Upper lobe of left lung (tissue), 6 donors: ENCODE measurements around the gene MRFAP1. TPM values are rescaled to one million over a fixed set of nuclear protein-coding genes. Genes with fewer than 3 reads are reported as not detected.

Experiments
- ATAC-seq, 2 donors: fragments of 200-7000 bp; cut with Tn5 transposase; one replicate each; pipeline ENCODE4 v1.9.1; 2022; ENCODE audit warnings: mild to moderate bottlenecking in 2 of 2, moderate library complexity in 2 of 2; ENCODE audit not compliant: low FRiP score in 2 of 2
- DNase-seq, 2 donors: peaks; one replicate each; pipeline ENCODE4 v3.0.0-alpha.2; 2019 to 2020
- H3K27ac ChIP-seq, 4 donors: fragments of 200-600 bp; sonication (generic); one replicate each; pipeline ENCODE4 v1.5.1; 2016 to 2019
- H3K27me3 ChIP-seq, 4 donors: fragments of 200-600 bp; sonication (generic); one replicate each; pipeline ENCODE4 v1.5.1; 2017 to 2019
- H3K36me3 ChIP-seq, 4 donors: fragments of 200-600 bp; sonication (generic); one replicate each; pipeline ENCODE4 v1.5.1; 2016 to 2019
- H3K4me1 ChIP-seq, 4 donors: fragments of 200-600 bp; sonication (generic); one replicate each; pipeline ENCODE4 v1.5.1; 2018 to 2019
- H3K4me3 ChIP-seq, 4 donors: fragments of 200-600 bp; sonication (generic); one replicate each; pipeline ENCODE4 v1.5.1; 2017 to 2019; ENCODE audit warnings: mild to moderate bottlenecking in 2 of 4, moderate library complexity in 1 of 4
- H3K9me3 ChIP-seq, 4 donors: fragments of 200-600 bp; sonication (generic); one replicate each; pipeline ENCODE4 v1.5.1; 2018 to 2019
- EP300 ChIP-seq, 4 donors: sonication (generic); formaldehyde crosslinking; IDR thresholded peaks; one replicate each; pipeline ENCODE4 v1.5.1; 2017; ENCODE audit warnings: antibody characterized with exemption in 4 of 4, control low read depth in 2 of 4
- POLR2A ChIP-seq, 4 donors: fragments of 450-650 bp; IDR thresholded peaks; one replicate each; pipeline ENCODE4 v1.5.1; 2016 to 2017; ENCODE audit warnings: antibody characterized with exemption in 4 of 4, mild to moderate bottlenecking in 2 of 4
- POLR2AphosphoS5 ChIP-seq, 2 donors: sonication (generic); formaldehyde crosslinking; IDR thresholded peaks; one replicate each; pipeline ENCODE4 v1.5.1; 2017; ENCODE audit warnings: antibody characterized with exemption in 2 of 2
- WGBS, 2 donors: methylation state at CpG; one replicate each; pipeline ENCODE4 v1.1.5; 2017 to 2018; 5-methylcytosine and 5-hydroxymethylcytosine counted together
- total RNA-seq, 6 donors: library from RNA; depleted of rRNA in 4 of 6; stranded (reverse); fragments of >200 nt in 4 of 6; gene quantifications; one replicate each; pipeline versions ENCODE4 v1.1.0 to v1.2.1, GENCODE V29; 2016 to 2021
- TF ChIP-seq, protein P1 (sequence below), 6 experiments: fragments of 450-650 bp in 4 of 6; fragments of 200-600 bp in 2 of 6; sonication (generic) in 2 of 6; IDR thresholded peaks; one replicate each; pipeline ENCODE4 v1.5.1; 2016 to 2019; ENCODE audit warnings: antibody characterized with exemption in 6 of 6
- donor health status: DM: no; HTN: no; CAD: no; lungs with moderate emphysema.
- donor health status: DM: no; HTN: yes; CAD: no; lungs with severe emphysema.

MRFAP1 gene
- total RNA-seq, 6 donors from 2014 or later, result 129 to 256 (median 220) TPM

DNA sequence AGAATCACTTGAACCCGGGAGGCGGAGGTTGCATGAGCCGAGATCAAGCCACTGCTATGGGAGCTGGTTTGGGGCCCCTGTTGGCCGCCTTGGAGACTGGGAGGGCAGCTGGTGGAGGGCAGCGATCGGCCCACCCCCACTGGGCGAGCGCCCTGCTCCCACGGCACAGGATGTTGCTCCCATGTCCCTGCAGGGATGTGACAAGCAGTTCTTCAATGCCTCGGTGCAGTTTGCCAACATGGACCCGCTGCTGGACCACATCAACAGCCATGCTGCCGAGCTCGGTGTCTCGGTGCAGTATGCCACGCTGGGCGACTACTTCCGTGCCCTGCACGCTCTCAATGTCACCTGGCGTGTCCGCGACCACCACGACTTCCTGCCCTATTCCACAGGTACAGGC is 46.1 kb upstream of the MRFAP1 start:
- ATAC-seq (no peak), DNase-seq (no peak)
- H3K27ac ChIP-seq, result no peak overlapping the region
- TF ChIP-seq EP300 (IDR thresholded peaks at IDR 0.05) (no peak), POLR2A (IDR thresholded peaks at IDR 0.05) (no peak), POLR2AphosphoS5 (IDR thresholded peaks at IDR 0.05) (no peak)
- TF ChIP-seq, protein P1, sequence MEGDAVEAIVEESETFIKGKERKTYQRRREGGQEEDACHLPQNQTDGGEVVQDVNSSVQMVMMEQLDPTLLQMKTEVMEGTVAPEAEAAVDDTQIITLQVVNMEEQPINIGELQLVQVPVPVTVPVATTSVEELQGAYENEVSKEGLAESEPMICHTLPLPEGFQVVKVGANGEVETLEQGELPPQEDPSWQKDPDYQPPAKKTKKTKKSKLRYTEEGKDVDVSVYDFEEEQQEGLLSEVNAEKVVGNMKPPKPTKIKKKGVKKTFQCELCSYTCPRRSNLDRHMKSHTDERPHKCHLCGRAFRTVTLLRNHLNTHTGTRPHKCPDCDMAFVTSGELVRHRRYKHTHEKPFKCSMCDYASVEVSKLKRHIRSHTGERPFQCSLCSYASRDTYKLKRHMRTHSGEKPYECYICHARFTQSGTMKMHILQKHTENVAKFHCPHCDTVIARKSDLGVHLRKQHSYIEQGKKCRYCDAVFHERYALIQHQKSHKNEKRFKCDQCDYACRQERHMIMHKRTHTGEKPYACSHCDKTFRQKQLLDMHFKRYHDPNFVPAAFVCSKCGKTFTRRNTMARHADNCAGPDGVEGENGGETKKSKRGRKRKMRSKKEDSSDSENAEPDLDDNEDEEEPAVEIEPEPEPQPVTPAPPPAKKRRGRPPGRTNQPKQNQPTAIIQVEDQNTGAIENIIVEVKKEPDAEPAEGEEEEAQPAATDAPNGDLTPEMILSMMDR (IDR thresholded peaks at IDR 0.05), result no peak
- no peaks in the 10 kb centered on the region for H3K27me3 ChIP-seq
- 97 to 100% methylated on average over 11 to 19 of the region's 22 CpGs for WGBS, 2 donors
- H3K9me3 ChIP-seq, result no peaks in the 10 kb centered on the region
- H3K36me3 ChIP-seq, result peaks cover 2 to 72% (median 46%) of the 10 kb centered on the region in 4 donors
- no peak overlapping the region for H3K4me3 ChIP-seq
- H3K4me1 ChIP-seq, result no peaks in the 10 kb centered on the region

DNA sequence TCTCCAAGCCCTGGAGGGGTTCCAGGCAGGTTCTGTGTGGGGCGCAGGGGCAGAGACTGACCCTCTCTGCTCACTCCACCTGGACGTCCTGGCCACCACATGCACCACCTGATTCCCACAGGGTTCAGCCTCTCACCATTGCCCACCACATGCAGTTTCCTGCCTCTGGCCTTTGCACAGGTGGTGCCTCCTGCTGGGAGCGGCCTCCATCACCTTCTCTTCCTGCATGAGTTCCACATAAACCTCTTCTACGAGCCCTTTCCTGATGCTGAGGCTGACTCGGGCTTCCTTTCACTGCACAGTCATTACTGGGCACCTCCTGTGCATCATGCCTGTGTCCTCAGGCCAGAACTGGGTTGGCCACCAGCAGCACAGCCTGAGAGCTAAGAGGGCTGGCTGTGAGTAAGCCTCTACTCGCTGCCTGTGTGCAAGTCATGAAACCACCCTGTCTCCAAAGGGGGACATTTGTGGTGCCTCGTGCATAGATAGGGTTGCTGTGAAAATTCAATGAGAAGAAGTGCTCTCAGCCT is 45.6 kb upstream of the MRFAP1 start:
- Histone ChIP-seq H3K36me3 (peaks cover 2 to 75% (median 47%) of the 10 kb centered on the region in 4 donors), H3K4me3 (no peak overlapping the region), H3K27me3 (no peaks in the 10 kb centered on the region), H3K4me1 (no peaks in the 10 kb centered on the region), H3K9me3 (no peaks in the 10 kb centered on the region), H3K27ac (no peak overlapping the region)
- ATAC-seq, result no peak
- 92 to 94% methylated on average over 5 to 7 of the region's 7 CpGs for WGBS, 2 donors
- TF ChIP-seq, protein P1 (IDR thresholded peaks at IDR 0.05), result no peak
- TF ChIP-seq POLR2A (IDR thresholded peaks at IDR 0.05), result no peak
- no peak for TF ChIP-seq POLR2AphosphoS5 (IDR thresholded peaks at IDR 0.05)
- TF ChIP-seq EP300 (IDR thresholded peaks at IDR 0.05), result no peak
- DNase-seq, result no peak

- peak in 1 of 2 donors; percentile 5 for ATAC-seq
- TF ChIP-seq POLR2A (IDR thresholded peaks at IDR 0.05), result no peak
- no peak for TF ChIP-seq POLR2AphosphoS5 (IDR thresholded peaks at IDR 0.05)
- TF ChIP-seq, protein P1 (IDR thresholded peaks at IDR 0.05), result no peak
- TF ChIP-seq EP300 (IDR thresholded peaks at IDR 0.05), result no peak
- Histone ChIP-seq H3K36me3 (peaks cover 0 to 78% (median 48%) of the 10 kb centered on the region in 4 donors), H3K4me3 (no peak overlapping the region), H3K27ac (no peak overlapping the region), H3K27me3 (no peaks in the 10 kb centered on the region), H3K4me1 (no peaks in the 10 kb centered on the region), H3K9me3 (no peaks in the 10 kb centered on the region)
- DNase-seq, result no peak
- WGBS, 2 donors, result 76 to 77% methylated on average over 13 to 16 of the region's 16 CpGs
Observed at GRCh38 chr4:6595897-6596537, 44.5 kb upstream of the MRFAP1 start.

GRCh38 chr4:6596948-6597347 is 43.5 kb upstream of the MRFAP1 start:
- Histone ChIP-seq H3K27me3 (no peaks in the 10 kb centered on the region), H3K27ac (no peak overlapping the region), H3K36me3 (peaks cover 5 to 78% (median 47%) of the 10 kb centered on the region in 4 donors), H3K4me1 (no peaks in the 10 kb centered on the region), H3K9me3 (no peaks in the 10 kb centered on the region), H3K4me3 (no peak overlapping the region)
- DNase-seq (peak in 1 of 2 donors; percentile 59), ATAC-seq (no peak)
- 99 to 100% methylated on average over 7 to 17 of the region's 17 CpGs for WGBS, 2 donors
- TF ChIP-seq POLR2AphosphoS5 (IDR thresholded peaks at IDR 0.05) (no peak), EP300 (IDR thresholded peaks at IDR 0.05) (no peak), POLR2A (IDR thresholded peaks at IDR 0.05) (no peak)
- TF ChIP-seq, protein P1 (IDR thresholded peaks at IDR 0.05), result no peak
